ENCODE data around the gene COL23A1. TPM values are rescaled to one million over a fixed set of nuclear protein-coding genes. Genes with fewer than 3 reads are reported as not detected.

COL23A1 gene
- total and polyA plus RNA-seq, 2 experiments from 2014 or later: 1.1 to 5.1 TPM

DNA sequence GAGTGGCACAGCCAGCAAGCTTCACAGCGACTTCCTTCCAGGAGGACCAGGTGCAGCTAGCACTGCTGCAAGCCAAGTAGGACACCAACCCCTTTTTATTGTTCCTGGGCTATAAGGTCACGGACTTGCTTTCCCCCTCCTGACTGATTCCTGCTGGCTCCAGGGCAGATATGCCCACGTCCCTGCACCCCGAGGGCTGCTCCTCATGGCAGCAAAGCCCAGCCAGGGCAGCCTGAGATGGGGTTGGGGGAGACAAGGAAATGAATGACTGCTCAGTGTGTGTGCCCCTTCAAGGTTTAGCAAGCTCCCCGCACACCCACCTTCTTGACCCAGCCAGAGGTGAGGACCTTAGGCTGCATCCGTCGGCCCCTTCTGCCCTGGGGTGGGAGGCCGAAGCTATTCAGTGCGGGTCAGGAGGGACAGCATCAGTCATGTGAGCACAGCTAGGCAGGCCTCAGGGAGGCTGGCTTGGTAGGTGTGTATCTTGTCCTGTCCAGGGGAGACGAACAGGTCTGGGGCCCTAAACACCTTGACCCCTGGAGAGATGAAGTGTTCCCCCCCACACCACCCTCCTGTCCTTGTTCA lies 221.4 kb downstream of the COL23A1 start:
- Histone ChIP-seq H2AFZ (no peak overlapping the region), H3K27me3 (no peaks in the 10 kb centered on the region), H3K9me3 (ENCODE audit: low read depth) (no peaks in the 10 kb centered on the region), H3K4me1 (ENCODE audit: insufficient read depth) (peaks cover 15% of the 10 kb centered on the region), H3K27ac (no peak overlapping the region), H3K4me3 (no peak overlapping the region), H3K36me3 (replicated peaks; ENCODE audit: insufficient read depth, low read depth) (no peaks in the 10 kb centered on the region), H3K79me2 (no peaks in the 10 kb centered on the region), H3K4me2 (no peak overlapping the region), H4K20me1 (ENCODE audit: insufficient read depth, poor library complexity, severe bottlenecking) (no peaks in the 10 kb centered on the region), H3K9me2 (replicated peaks; ENCODE audit: insufficient read depth) (no peaks in the 10 kb centered on the region)
- 97% methylated on average over 10 of the region's 10 CpGs for WGBS (ENCODE audit: low lambda C conversion rate, missing lambda C conversion rate)
- TF ChIP-seq EZH2phosphoT487 (IDR thresholded peaks at IDR 0.05; ENCODE audit: low read depth, severe bottlenecking, unreplicated experiment) (no peak), EZH2 (IDR thresholded peaks at IDR 0.05; ENCODE audit: borderline replicate concordance) (no peak)
- TF ChIP-seq, protein P1, sequence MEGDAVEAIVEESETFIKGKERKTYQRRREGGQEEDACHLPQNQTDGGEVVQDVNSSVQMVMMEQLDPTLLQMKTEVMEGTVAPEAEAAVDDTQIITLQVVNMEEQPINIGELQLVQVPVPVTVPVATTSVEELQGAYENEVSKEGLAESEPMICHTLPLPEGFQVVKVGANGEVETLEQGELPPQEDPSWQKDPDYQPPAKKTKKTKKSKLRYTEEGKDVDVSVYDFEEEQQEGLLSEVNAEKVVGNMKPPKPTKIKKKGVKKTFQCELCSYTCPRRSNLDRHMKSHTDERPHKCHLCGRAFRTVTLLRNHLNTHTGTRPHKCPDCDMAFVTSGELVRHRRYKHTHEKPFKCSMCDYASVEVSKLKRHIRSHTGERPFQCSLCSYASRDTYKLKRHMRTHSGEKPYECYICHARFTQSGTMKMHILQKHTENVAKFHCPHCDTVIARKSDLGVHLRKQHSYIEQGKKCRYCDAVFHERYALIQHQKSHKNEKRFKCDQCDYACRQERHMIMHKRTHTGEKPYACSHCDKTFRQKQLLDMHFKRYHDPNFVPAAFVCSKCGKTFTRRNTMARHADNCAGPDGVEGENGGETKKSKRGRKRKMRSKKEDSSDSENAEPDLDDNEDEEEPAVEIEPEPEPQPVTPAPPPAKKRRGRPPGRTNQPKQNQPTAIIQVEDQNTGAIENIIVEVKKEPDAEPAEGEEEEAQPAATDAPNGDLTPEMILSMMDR (IDR thresholded peaks at IDR 0.05; ENCODE audit: poor library complexity): no peak
- no peak for DNase-seq (ENCODE audit: low spot score)

DNA sequence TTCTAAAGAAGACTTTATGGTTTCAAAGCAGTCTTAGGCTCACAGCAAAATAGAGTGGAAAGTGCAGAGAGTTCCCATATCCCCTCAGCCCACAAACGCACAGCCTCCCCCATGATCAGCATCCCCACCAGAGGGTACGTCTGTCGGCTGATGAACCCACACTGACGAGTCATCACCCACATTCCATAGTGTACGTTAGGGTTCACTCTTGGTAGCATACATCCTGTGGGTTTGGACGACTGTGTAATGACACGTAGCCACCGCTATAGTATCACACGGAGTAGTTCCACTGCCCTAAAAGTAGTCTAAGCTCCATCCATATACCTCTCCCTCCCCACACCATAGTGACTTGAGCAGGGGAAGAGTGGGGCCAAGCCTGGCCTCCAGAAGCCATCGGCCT lies 221.9 kb downstream of the COL23A1 start:
- H3K79me2 ChIP-seq: no peaks in the 10 kb centered on the region
- no peaks in the 10 kb centered on the region for H3K36me3 ChIP-seq (replicated peaks; ENCODE audit: insufficient read depth, low read depth)
- H3K4me3 ChIP-seq: no peak overlapping the region
- TF ChIP-seq EZH2 (IDR thresholded peaks at IDR 0.05; ENCODE audit: borderline replicate concordance) (no peak), EZH2phosphoT487 (IDR thresholded peaks at IDR 0.05; ENCODE audit: low read depth, severe bottlenecking, unreplicated experiment) (no peak)
- TF ChIP-seq, protein P1 (IDR thresholded peaks at IDR 0.05; ENCODE audit: poor library complexity): no peak
- H4K20me1 ChIP-seq (ENCODE audit: insufficient read depth, poor library complexity, severe bottlenecking): no peaks in the 10 kb centered on the region
- no peak overlapping the region for H3K27ac ChIP-seq
- H3K4me2 ChIP-seq: no peak overlapping the region
- no peaks in the 10 kb centered on the region for H3K27me3 ChIP-seq
- peaks cover 15% of the 10 kb centered on the region for H3K4me1 ChIP-seq (ENCODE audit: insufficient read depth)
- DNase-seq (ENCODE audit: low spot score): no peak
- H2AFZ ChIP-seq: no peak overlapping the region
- H3K9me2 ChIP-seq (replicated peaks; ENCODE audit: insufficient read depth): no peaks in the 10 kb centered on the region
- 89% methylated on average over 10 of the region's 10 CpGs for WGBS (ENCODE audit: low lambda C conversion rate, missing lambda C conversion rate)
- no peaks in the 10 kb centered on the region for H3K9me3 ChIP-seq (ENCODE audit: low read depth)

DNA sequence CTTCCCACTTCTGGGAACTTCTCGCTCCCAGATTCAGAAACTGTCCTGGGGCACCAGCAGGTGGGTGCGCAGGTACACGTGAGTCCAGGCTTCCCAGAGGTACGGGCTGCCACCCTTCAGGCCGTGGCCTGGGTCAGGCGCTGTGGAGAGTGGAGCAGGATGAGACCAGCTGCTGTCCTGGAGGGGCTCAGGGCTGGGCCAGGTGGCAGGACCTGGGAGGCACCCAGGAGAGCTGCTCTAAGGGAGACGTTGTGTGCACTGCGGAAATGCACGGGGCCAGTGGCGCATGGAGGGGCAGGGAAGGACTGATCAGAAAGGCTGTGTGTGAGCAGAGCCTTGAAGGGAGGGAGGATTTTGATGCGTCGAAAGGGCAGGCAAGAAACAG lies 222.5 kb downstream of the COL23A1 start:
- no peak overlapping the region for H3K4me2 ChIP-seq
- H2AFZ ChIP-seq: no peak overlapping the region
- H3K36me3 ChIP-seq (replicated peaks; ENCODE audit: insufficient read depth, low read depth): no peaks in the 10 kb centered on the region
- H3K27ac ChIP-seq: no peak overlapping the region
- no peak overlapping the region for H3K4me3 ChIP-seq
- H3K9me2 ChIP-seq (replicated peaks; ENCODE audit: insufficient read depth): no peaks in the 10 kb centered on the region
- WGBS (ENCODE audit: low lambda C conversion rate, missing lambda C conversion rate): 91% methylated on average over 12 of the region's 12 CpGs
- H3K9me3 ChIP-seq (ENCODE audit: low read depth): no peaks in the 10 kb centered on the region
- H3K27me3 ChIP-seq: no peaks in the 10 kb centered on the region
- no peaks in the 10 kb centered on the region for H4K20me1 ChIP-seq (ENCODE audit: insufficient read depth, poor library complexity, severe bottlenecking)
- DNase-seq (ENCODE audit: low spot score): no peak
- H3K4me1 ChIP-seq (ENCODE audit: insufficient read depth): peaks cover 15% of the 10 kb centered on the region
- TF ChIP-seq, protein P1 (IDR thresholded peaks at IDR 0.05; ENCODE audit: poor library complexity): no peak
- TF ChIP-seq EZH2 (IDR thresholded peaks at IDR 0.05; ENCODE audit: borderline replicate concordance) (no peak), EZH2phosphoT487 (IDR thresholded peaks at IDR 0.05; ENCODE audit: low read depth, severe bottlenecking, unreplicated experiment) (no peak)
- H3K79me2 ChIP-seq: no peaks in the 10 kb centered on the region

Data from hepatocyte (in vitro differentiated cells).